K562 (cell line): ENCODE results near the gene MGAT4C. TPM values are rescaled to one million over a fixed set of nuclear protein-coding genes. Genes with fewer than 3 reads are reported as not detected.

ENCODE experiments used
- ATAC-seq: fragments of 200-7000 bp; cut with Tn5 transposase; 3 replicates; pipeline ENCODE4 v1.9.1; 2020; ENCODE audit warnings: moderate library complexity
- BruUV-seq: library from RNA; stranded (reverse); fragments of 400-500 nt; replicated peaks from 2 replicates; lab custom pipeline; 2021; lab: Mats Ljungman, UMichigan
- CTCF ChIA-PET: fragments of 300-600 bp; formaldehyde crosslinking; extraction: SDS; loops from one replicate; lab custom pipeline; 2021; ENCODE audit warnings: low intra/inter-chr PET ratio; lab: Yijun Ruan, JAX
- POLR2A ChIA-PET: fragments of 300-600, 350-650 bp; sonication (Branson Sonifier 250); formaldehyde crosslinking; extraction: SDS; loops from one replicate; lab custom pipeline; 2021; ENCODE audit warnings: antibody characterized with exemption, inconsistent platforms; lab: Yijun Ruan, JAX
- DNase-seq, 4 experiments: peaks; one replicate each; pipeline versions ENCODE4 v3.0.0 to v3.0.0-alpha.2; 2011 to 2018; ENCODE audit warnings: low spot score in 3 of 4, mixed read lengths in 3 of 4; ENCODE audit errors: extremely low read depth in 1 of 4
- FAIRE-seq: peaks from 2 replicates; lab custom pipeline; 2011; peaks lifted over from hg19 to GRCh38; lab: Jason Lieb, UNC
- H2AFZ ChIP-seq: 2 replicates; pipeline ENCODE4 v1.6.0; 2011; ENCODE audit warnings: low read depth, low read length, control low read depth, inconsistent platforms
- H3K27ac ChIP-seq: fragments of 200-600 bp; 3 replicates; pipeline ENCODE4 v1.8.0; 2011; ENCODE audit warnings: low read depth, mild to moderate bottlenecking, control low read depth, inconsistent platforms, low read length, moderate library complexity, mixed read lengths; ENCODE audit errors: extremely low read depth
- H3K27me3 ChIP-seq, 2 experiments: fragments of 300-600 bp in 1 of 2; 2 replicates in 1 of 2; 3 replicates in 1 of 2; pipeline versions ENCODE4 v1.6.0 to v1.8.0; 2011; ENCODE audit warnings: inconsistent platforms in 2 of 2, low read length in 2 of 2, mild to moderate bottlenecking in 1 of 2, mixed read lengths in 1 of 2, moderate library complexity in 1 of 2; ENCODE audit not compliant: control insufficient read depth in 2 of 2, insufficient read depth in 2 of 2
- H3K36me3 ChIP-seq: fragments of 300-600 bp; 3 replicates; pipeline ENCODE4 v1.8.0; 2011; ENCODE audit warnings: mild to moderate bottlenecking, low read length, inconsistent platforms; ENCODE audit not compliant: control insufficient read depth, insufficient read depth
- H3K4me1 ChIP-seq, 2 experiments: fragments of 200-600 bp in 1 of 2; replicated peaks in 1 of 2; 2 replicates in 1 of 2; 3 replicates in 1 of 2; pipeline versions ENCODE4 v1.5.1 to v1.8.0; 2011; ENCODE audit warnings: inconsistent platforms in 2 of 2, low read length in 2 of 2, mild to moderate bottlenecking in 1 of 2, mixed read lengths in 1 of 2, moderate library complexity in 1 of 2; ENCODE audit not compliant: control insufficient read depth in 2 of 2, insufficient read depth in 2 of 2
- H3K4me2 ChIP-seq: 2 replicates; pipeline ENCODE4 v1.6.1; 2011; ENCODE audit warnings: low read length, control low read depth, inconsistent platforms, mixed read lengths; ENCODE audit not compliant: insufficient read depth
- H3K4me3 ChIP-seq: fragments of 200-600 bp; sonication (generic), shearing (Covaris generic); 2 replicates; pipeline ENCODE4 v1.5.1; 2016; ENCODE audit warnings: control low read depth, inconsistent platforms
- H3K79me2 ChIP-seq: fragments of 200-600 bp; 3 replicates; pipeline ENCODE4 v1.8.0; 2011; ENCODE audit warnings: low read length, inconsistent platforms; ENCODE audit not compliant: control insufficient read depth, insufficient read depth
- H3K9ac ChIP-seq, 2 experiments: 2 replicates each; pipeline versions ENCODE4 v1.6.0 to v1.6.1; 2011; ENCODE audit warnings: low read depth in 2 of 2, low read length in 2 of 2, control low read depth in 1 of 2, inconsistent platforms in 1 of 2, mild to moderate bottlenecking in 1 of 2, mixed read lengths in 1 of 2; ENCODE audit not compliant: insufficient read depth in 1 of 2
- H3K9me1 ChIP-seq: one replicate; pipeline ENCODE4 v1.6.0; 2011; ENCODE audit warnings: inconsistent platforms, mild to moderate bottlenecking, low read length, moderate library complexity; ENCODE audit not compliant: control insufficient read depth, insufficient read depth
- H3K9me3 ChIP-seq: replicated peaks from 2 replicates; pipeline ENCODE4 v1.5.1; 2011; ENCODE audit warnings: low read depth, low read length, inconsistent platforms; ENCODE audit not compliant: control insufficient read depth, insufficient read depth
- H4K20me1 ChIP-seq: replicated peaks from 2 replicates; pipeline ENCODE4 v1.6.1; 2011; ENCODE audit warnings: low read length, inconsistent platforms, mixed read lengths; ENCODE audit not compliant: control insufficient read depth, insufficient read depth
- CBX3 ChIP-seq, 2 experiments: IDR thresholded peaks; 1 replicate in 1 of 2; 2 replicates in 1 of 2; pipeline ENCODE4 v1.6.1; 2012; ENCODE audit warnings: inconsistent platforms in 2 of 2, low read length in 2 of 2, borderline replicate concordance in 1 of 2, control low read depth in 1 of 2
- CREM ChIP-seq: IDR thresholded peaks from 2 replicates; pipeline ENCODE4 v1.6.1; 2014; ENCODE audit warnings: antibody characterized with exemption, low read depth
- DIDO1 ChIP-seq: fragments of 450-650 bp; IDR thresholded peaks from 2 replicates; pipeline ENCODE4 v1.6.1; 2016; ENCODE audit warnings: low read depth, missing biosample characterization, missing genetic modification characterization
- ESRRB ChIP-seq: fragments of 250-450 bp; sonication (Bioruptor Pico); IDR thresholded peaks from 2 replicates; pipeline ENCODE4 v1.5.0; 2020; ENCODE audit warnings: mild to moderate bottlenecking, moderate library complexity, borderline replicate concordance
- KDM1A ChIP-seq, 2 experiments: fragments of 450-650 bp; IDR thresholded peaks; 2 replicates each; pipeline ENCODE4 v1.6.1; 2016; ENCODE audit warnings: mild to moderate bottlenecking in 2 of 2
- PPARD ChIP-seq: fragments of 250-450 bp; sonication (Bioruptor Pico); IDR thresholded peaks from 2 replicates; pipeline ENCODE4 v1.8.0; 2022; ENCODE audit warnings: inconsistent platforms, mild to moderate bottlenecking, moderate library complexity
- RBM39 ChIP-seq: fragments of 200-400 bp; formaldehyde crosslinking; optimal IDR thresholded peaks from 2 replicates; pipeline ENCODE3; 2018; ENCODE audit warnings: low read depth, low read length
- SUPT5H ChIP-seq: fragments of 450-650 bp; IDR thresholded peaks from 2 replicates; pipeline ENCODE4 v1.6.1; 2016
- TAL1 ChIP-seq: fragments of 450-650 bp; IDR thresholded peaks from 2 replicates; pipeline ENCODE4 v1.6.1; 2016; ENCODE audit warnings: mild to moderate bottlenecking
- ZFPM2 ChIP-seq: fragments of 250-450 bp; sonication (Bioruptor Pico); IDR thresholded peaks from 2 replicates; pipeline ENCODE4 v1.5.1; 2022; ENCODE audit warnings: mild to moderate bottlenecking
- ZKSCAN8 ChIP-seq: fragments of 200-800 bp; sonication (Bioruptor generic); IDR thresholded peaks from 2 replicates; pipeline ENCODE4 v1.6.1; 2016; ENCODE audit warnings: missing genetic modification characterization, missing compliant biosample characterization
- ZNF134 ChIP-seq: fragments of 250-450 bp; sonication (Bioruptor Pico); conservative IDR thresholded peaks from 2 replicates; pipeline ENCODE4 v1.4.0; 2020
- ZNF785 ChIP-seq: fragments of 250-450 bp; sonication (Bioruptor Pico); IDR thresholded peaks from 2 replicates; pipeline ENCODE4 v1.4.0; 2020; ENCODE audit warnings: mild to moderate bottlenecking
- WGBS: fragments of 100-300 bp; shearing (Covaris generic); methylation state at CpG from one replicate; pipeline ENCODE4 v1.1.6; 2016; ENCODE audit warnings: low coverage, mixed read lengths; ENCODE audit not compliant: insufficient coverage; ENCODE audit errors: missing lambda C conversion rate; 5-methylcytosine and 5-hydroxymethylcytosine counted together
- in situ Hi-C: fragments of 300-500 bp; cut with MboI; formaldehyde crosslinking; loops from 4 replicates; pipeline ENCODE4 v1.15.0; 2018; ENCODE audit warnings: inconsistent platforms, mixed read lengths
- intact Hi-C: fragments of 100-400 bp; cut with micrococcal nuclease; formaldehyde crosslinking; loops from 2 replicates; pipeline ENCODE4 v1.14.2; 2022
- polyA plus RNA-seq, 8 experiments: library from polyadenylated mRNA; depleted of rRNA in 4 of 8; stranded (reverse) in 5 of 8; unstranded in 3 of 8; fragments of >200 nt; fragmentation: Nextera tagmentation in 2 of 8; fragmentation: Illumina TruSeq in 1 of 8; extraction: Ambion mirVana in 2 of 8; extraction: Trizol in 1 of 8; gene quantifications; 2 replicates each; pipeline versions ENCODE4 v1.2.1 to v1.2.3, GENCODE V29; 2011 to 2014; ENCODE audit warnings: inconsistent platforms in 1 of 8, missing spikeins in 1 of 8
- total RNA-seq, 7 experiments: library from RNA; depleted of rRNA in 6 of 7; stranded (reverse); fragments of >200 nt in 6 of 7; fragmentation: Illumina TruSeq in 2 of 7; extraction: Trizol in 2 of 7; gene quantifications; 2 replicates each; pipeline versions ENCODE4 v1.2.1 to v1.2.3, GENCODE V29; 2011 to 2021; ENCODE audit warnings: low replicate concordance in 1 of 7
- TF ChIP-seq, protein P1 (sequence below): fragments of 150-350 bp; IDR thresholded peaks from 2 replicates; pipeline ENCODE4 v1.6.1; 2014; ENCODE audit warnings: low read depth, mild to moderate bottlenecking, low read length, borderline replicate concordance

The MGAT4C gene
- total and polyA plus RNA-seq, 9 of the 15 experiments (the other 6 are each of a cell fraction or from before 2014, with no cell fraction given): not detected

GRCh38 chr12:86198696-86199444 is 57.3 kb downstream of the MGAT4C start:
- no peak overlapping the region for H3K27ac ChIP-seq
- H4K20me1 ChIP-seq: no peaks in the 10 kb centered on the region
- no TSS peak for BruUV-seq
- no peaks in the 10 kb centered on the region for H3K9me3 ChIP-seq
- no peak for ATAC-seq
- FAIRE-seq: no peak
- no peaks in the 10 kb centered on the region for H3K27me3 ChIP-seq
- H2AFZ ChIP-seq: no peak overlapping the region
- TF ChIP-seq ZKSCAN8 (CRISPR knock-in tag) (no peak), CBX3 (IDR thresholded peaks at IDR 0.05; ENCODE audit: borderline replicate concordance in 1 of 2, low read length in 2 of 2) (no peak), ZNF134 (no peak), ZFPM2 (CRISPR knock-in tag) (no peak), KDM1A (IDR thresholded peaks at IDR 0.05) (no peak), TAL1 (no peak)
- intact Hi-C loops (no loop called here), in situ Hi-C loops (no loop called here)
- no peak for DNase-seq
- no peaks in the 10 kb centered on the region for H3K4me1 ChIP-seq
- no peaks in the 10 kb centered on the region for H3K79me2 ChIP-seq
- CTCF ChIA-PET: no interaction called here
- no peak overlapping the region for H3K9ac ChIP-seq
- POLR2A ChIA-PET: no interaction called here
- no peak overlapping the region for H3K4me2 ChIP-seq
- no peaks in the 10 kb centered on the region for H3K36me3 ChIP-seq
- no peaks in the 10 kb centered on the region for H3K9me1 ChIP-seq
- 0% methylated on average over 4 of the region's 4 CpGs for WGBS
- H3K4me3 ChIP-seq: no peak overlapping the region

- ChIA-PET CTCF (no interaction called here), POLR2A (no interaction called here)
- Histone ChIP-seq H3K4me1 (no peaks in the 10 kb centered on the region), H3K27me3 (no peaks in the 10 kb centered on the region), H3K27ac (no peak overlapping the region), H3K4me3 (no peak overlapping the region), H2AFZ (no peak overlapping the region), H3K4me2 (no peak overlapping the region), H3K9me3 (no peaks in the 10 kb centered on the region), H3K9me1 (no peaks in the 10 kb centered on the region), H3K9ac (no peak overlapping the region), H3K79me2 (no peaks in the 10 kb centered on the region), H3K36me3 (no peaks in the 10 kb centered on the region), H4K20me1 (no peaks in the 10 kb centered on the region)
- WGBS: 0% methylated on average over 1 of the region's 1 CpG
- in situ Hi-C loops: no loop called here
- DNase-seq (no peak), ATAC-seq (no peak), FAIRE-seq (no peak)
- no TSS peak for BruUV-seq
- intact Hi-C loops: no loop called here
- TF ChIP-seq, protein P1, sequence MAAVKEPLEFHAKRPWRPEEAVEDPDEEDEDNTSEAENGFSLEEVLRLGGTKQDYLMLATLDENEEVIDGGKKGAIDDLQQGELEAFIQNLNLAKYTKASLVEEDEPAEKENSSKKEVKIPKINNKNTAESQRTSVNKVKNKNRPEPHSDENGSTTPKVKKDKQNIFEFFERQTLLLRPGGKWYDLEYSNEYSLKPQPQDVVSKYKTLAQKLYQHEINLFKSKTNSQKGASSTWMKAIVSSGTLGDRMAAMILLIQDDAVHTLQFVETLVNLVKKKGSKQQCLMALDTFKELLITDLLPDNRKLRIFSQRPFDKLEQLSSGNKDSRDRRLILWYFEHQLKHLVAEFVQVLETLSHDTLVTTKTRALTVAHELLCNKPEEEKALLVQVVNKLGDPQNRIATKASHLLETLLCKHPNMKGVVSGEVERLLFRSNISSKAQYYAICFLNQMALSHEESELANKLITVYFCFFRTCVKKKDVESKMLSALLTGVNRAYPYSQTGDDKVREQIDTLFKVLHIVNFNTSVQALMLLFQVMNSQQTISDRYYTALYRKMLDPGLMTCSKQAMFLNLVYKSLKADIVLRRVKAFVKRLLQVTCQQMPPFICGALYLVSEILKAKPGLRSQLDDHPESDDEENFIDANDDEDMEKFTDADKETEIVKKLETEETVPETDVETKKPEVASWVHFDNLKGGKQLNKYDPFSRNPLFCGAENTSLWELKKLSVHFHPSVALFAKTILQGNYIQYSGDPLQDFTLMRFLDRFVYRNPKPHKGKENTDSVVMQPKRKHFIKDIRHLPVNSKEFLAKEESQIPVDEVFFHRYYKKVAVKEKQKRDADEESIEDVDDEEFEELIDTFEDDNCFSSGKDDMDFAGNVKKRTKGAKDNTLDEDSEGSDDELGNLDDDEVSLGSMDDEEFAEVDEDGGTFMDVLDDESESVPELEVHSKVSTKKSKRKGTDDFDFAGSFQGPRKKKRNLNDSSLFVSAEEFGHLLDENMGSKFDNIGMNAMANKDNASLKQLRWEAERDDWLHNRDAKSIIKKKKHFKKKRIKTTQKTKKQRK: no peak
- TF ChIP-seq ESRRB (CRISPR knock-in tag): no peak
- TF ChIP-seq RBM39: no peak
- TF ChIP-seq DIDO1: no peak
- no peak for TF ChIP-seq CREM
- TF ChIP-seq PPARD (CRISPR knock-in tag): no peak
- TF ChIP-seq ZNF785 (CRISPR knock-in tag): no peak
- no peak for TF ChIP-seq SUPT5H
Measured at GRCh38 chr12:86196465-86196864, 59.7 kb downstream of the MGAT4C start.
